ENCODE data around the gene OR10H3. TPM values are rescaled to one million over a fixed set of nuclear protein-coding genes. Genes with fewer than 3 reads are reported as not detected.
A peak's percentile ranks its signal among the peaks of the same experiment; 100 is the strongest.
"Not testable (repeated sequence)": the region's sequence is repeated elsewhere in the genome, so short reads cannot be mapped to it uniquely, and the experiment has no call there.

The OR10H3 gene
- total RNA-seq, 1 donor from 2014 or later: not detected

DNA sequence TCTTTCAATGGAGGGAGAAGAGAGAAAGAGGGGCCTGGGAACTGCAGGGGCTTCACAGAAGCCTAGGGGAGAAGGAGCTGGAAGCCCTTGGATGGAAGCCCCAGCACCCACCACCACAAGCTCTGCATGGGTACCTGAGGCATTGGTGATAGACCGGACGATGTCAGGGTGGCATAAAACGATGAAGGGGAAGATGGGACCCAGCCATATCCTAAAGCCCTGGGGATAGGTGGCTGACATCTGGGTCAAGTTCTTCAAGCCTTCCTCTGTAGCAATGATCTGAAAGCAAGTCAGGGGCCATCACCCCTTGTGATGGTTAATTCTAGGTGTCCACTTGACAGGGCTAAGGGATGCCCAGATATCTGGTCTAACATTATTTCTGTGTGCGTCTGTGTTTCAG is 38.5 kb downstream of the OR10H3 start:
- H3K4me1 ChIP-seq (ENCODE audit: control insufficient read depth in 3 of 3, insufficient read depth in 3 of 3, low read length in 3 of 3): peaks cover 9 to 10% (median 10%) of the 10 kb centered on the region in 3 donors
- H3K9me3 ChIP-seq (ENCODE audit: control insufficient read depth in 3 of 3, low read length in 3 of 3): peaks cover 0 to 3% (median 0%) of the 10 kb centered on the region in 3 donors
- no peak overlapping the region for H3K4me3 ChIP-seq (ENCODE audit: low read length in 3 of 3)
- no peaks in the 10 kb centered on the region for H3K36me3 ChIP-seq (ENCODE audit: control insufficient read depth in 3 of 3, insufficient read depth in 3 of 3, low read length in 3 of 3)
- H3K9ac ChIP-seq (ENCODE audit: low read depth in 1 of 3, low read length in 3 of 3): no peak overlapping the region
- H3K27me3 ChIP-seq (ENCODE audit: control insufficient read depth in 3 of 3, insufficient read depth in 3 of 3, low read length in 3 of 3): no peaks in the 10 kb centered on the region
- H3K27ac ChIP-seq (ENCODE audit: low read depth, low read length): no peak overlapping the region

DNA sequence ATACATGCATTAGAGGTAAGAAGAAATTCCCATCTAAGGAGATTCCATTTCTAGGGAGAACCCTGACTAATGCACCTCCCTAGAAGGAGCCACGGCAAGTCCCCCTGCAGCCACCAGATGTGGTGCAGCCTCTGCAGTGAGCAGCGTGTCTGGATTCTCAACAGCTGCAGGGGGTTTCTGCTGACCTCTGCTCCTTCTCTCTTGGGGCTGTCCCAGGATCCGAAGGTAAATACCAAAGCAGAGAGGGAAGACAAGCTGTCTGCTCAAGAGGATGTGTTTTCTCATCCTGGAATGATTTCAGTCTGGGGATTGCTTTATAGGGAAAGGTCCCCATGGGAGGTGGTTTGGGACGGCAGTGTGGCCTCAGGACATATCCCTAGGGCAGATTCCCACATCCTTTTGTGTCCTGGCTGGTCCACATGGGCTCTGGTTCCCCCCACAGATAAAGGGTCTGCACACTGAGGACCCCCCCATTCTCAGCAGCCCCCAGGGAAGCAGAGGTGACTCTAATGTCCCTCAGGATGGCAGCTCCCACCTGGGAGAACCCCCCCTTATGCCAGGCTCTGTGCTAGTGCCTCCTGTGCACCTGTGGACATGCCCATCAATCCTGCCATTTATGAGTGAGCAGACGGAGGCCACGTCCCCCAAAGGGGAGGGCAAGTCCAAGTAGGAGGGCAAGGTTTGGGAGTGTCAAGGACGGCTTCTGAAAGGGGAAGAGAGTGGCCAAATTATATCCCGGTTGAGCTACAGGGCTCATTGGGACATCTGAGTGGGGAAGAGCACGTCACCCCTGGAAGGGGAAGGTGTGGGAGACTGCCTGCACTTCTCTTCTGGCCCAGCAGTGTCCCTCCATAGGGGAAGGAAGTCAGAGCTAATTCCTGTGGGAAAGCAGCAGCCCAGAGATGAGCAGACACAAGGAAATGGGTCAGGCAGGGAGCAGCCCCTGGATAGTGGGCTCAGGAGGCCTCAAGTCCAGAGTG is 39.5 kb downstream of the OR10H3 start:
- Histone ChIP-seq H3K4me3 (ENCODE audit: low read length in 3 of 3) (no peak overlapping the region), H3K9me3 (ENCODE audit: control insufficient read depth in 3 of 3, low read length in 3 of 3) (peaks cover 0 to 3% (median 0%) of the 10 kb centered on the region in 3 donors), H3K9ac (ENCODE audit: low read depth in 1 of 3, low read length in 3 of 3) (no peak overlapping the region), H3K27ac (ENCODE audit: low read depth, low read length) (no peak overlapping the region), H3K36me3 (ENCODE audit: control insufficient read depth in 3 of 3, insufficient read depth in 3 of 3, low read length in 3 of 3) (no peaks in the 10 kb centered on the region), H3K4me1 (ENCODE audit: control insufficient read depth in 3 of 3, insufficient read depth in 3 of 3, low read length in 3 of 3) (peaks cover 10 to 11% (median 10%) of the 10 kb centered on the region in 3 donors), H3K27me3 (ENCODE audit: control insufficient read depth in 3 of 3, insufficient read depth in 3 of 3, low read length in 3 of 3) (no peaks in the 10 kb centered on the region)

DNA sequence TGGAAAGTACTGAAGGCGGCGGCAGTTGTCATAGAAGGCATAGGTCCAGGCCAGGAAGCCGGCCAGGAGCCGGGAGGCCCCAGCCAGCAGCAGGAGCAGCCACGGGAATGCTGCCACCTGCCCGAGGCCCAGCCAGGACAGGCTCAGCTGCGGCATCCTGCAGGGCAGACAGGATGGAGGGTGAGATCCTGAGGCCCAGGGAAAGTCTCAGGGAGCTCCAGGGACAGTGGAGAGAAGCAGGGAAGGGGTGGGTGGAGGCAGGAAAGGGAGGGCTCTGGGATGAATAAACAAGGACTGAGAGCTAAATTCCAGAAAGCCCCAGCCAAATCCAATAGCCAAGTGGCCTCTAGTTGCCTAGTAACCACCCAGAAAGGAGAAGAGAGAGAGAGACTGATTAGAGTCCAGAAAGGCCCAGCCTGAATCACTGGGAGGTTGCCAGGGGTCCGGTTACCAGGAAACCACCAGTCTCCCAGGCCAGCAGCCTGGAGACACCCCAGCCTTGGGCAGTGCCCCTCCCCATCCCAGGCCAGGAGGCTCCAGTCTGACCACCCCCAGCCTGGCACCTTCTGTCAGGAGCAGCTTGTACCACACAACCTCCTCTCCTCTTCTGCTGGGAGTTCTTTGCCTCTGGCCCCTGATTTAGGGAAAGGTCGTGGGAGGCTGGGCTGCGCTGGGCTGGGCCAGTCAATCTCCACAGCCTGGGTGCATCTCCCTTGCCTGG is 42.1 kb downstream of the OR10H3 start:
- Histone ChIP-seq H3K4me1 (ENCODE audit: control insufficient read depth in 3 of 3, insufficient read depth in 3 of 3, low read length in 3 of 3) (peaks cover 10 to 11% (median 10%) of the 10 kb centered on the region in 3 donors), H3K4me3 (ENCODE audit: low read length in 3 of 3) (no peak overlapping the region), H3K9ac (ENCODE audit: low read depth in 1 of 3, low read length in 3 of 3) (peak overlapping the region in 2 of 3 donors; percentile 25 to 38), H3K27ac (ENCODE audit: low read depth, low read length) (peak overlapping the region; percentile 71), H3K9me3 (ENCODE audit: control insufficient read depth in 3 of 3, low read length in 3 of 3) (no peaks in the 10 kb centered on the region), H3K27me3 (ENCODE audit: control insufficient read depth in 3 of 3, insufficient read depth in 3 of 3, low read length in 3 of 3) (no peaks in the 10 kb centered on the region), H3K36me3 (ENCODE audit: control insufficient read depth in 3 of 3, insufficient read depth in 3 of 3, low read length in 3 of 3) (no peaks in the 10 kb centered on the region)

DNA sequence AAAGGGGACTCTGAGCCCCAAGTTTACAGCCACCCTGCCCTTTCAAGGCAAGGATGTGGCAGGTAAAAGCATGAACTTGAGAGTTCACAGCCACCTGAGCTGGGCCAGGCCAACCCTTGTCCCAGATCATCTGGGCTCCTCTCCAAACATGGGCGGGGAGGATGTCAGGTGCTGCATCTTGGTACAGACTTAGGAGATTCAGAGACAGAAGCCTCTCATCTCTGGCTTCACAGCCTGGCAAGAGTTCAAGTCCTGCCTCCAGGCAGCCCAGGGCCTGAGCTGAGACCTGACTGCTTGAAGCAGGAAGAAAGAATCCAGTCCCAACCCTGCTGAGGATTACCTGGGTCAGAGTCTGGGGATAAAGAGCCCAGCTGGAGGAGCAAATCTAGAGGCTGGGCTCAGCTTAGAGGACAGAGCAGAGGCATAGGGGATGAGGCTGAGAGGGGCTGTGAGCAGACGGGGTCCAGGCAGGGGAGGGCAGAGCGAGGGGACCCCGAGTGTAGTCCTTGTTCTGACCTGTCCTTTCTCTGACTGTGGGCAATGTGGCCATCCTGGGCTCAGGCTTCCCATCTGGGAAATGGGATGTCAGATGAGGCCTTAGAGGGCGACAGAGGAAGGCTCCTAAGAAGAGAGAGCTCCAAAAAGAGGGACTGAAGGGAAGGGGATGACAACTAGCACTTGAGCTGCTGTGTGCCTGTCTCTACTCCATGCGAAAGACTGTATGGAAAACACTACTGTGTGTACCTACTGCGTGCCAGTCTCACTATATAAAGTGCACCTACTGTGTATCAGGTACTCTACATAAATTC is 43.0 kb downstream of the OR10H3 start:
- Histone ChIP-seq H3K4me3 (ENCODE audit: low read length in 3 of 3) (no peak overlapping the region), H3K27me3 (ENCODE audit: control insufficient read depth in 3 of 3, insufficient read depth in 3 of 3, low read length in 3 of 3) (no peaks in the 10 kb centered on the region), H3K9me3 (ENCODE audit: control insufficient read depth in 3 of 3, low read length in 3 of 3) (no peaks in the 10 kb centered on the region), H3K9ac (ENCODE audit: low read depth in 1 of 3, low read length in 3 of 3) (peak overlapping the region in 1 of 3 donors; percentile 38), H3K36me3 (ENCODE audit: control insufficient read depth in 3 of 3, insufficient read depth in 3 of 3, low read length in 3 of 3) (no peaks in the 10 kb centered on the region), H3K4me1 (ENCODE audit: control insufficient read depth in 3 of 3, insufficient read depth in 3 of 3, low read length in 3 of 3) (peaks cover 10 to 11% (median 10%) of the 10 kb centered on the region in 3 donors), H3K27ac (ENCODE audit: low read depth, low read length) (peak overlapping the region; percentile 71)

DNA sequence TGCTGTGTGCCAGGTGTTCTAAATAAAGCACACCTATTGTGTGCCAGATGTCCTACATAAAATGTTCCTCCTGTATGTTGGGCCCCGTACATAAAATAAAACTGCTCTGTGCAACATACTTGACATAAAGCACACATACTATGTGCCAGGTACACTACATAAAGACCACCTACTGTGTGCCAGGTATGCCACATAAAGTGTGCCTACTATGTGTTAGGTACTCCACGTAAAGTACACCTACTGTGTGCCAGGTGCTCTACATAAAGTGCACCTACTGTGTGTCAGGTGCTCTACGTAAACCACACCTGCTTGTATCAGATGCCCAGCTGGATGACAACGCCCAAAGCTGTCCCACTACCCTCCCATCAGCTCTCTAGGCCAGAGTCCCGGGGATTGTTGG is 43.9 kb downstream of the OR10H3 start:
- no peaks in the 10 kb centered on the region for H3K36me3 ChIP-seq (ENCODE audit: control insufficient read depth in 3 of 3, insufficient read depth in 3 of 3, low read length in 3 of 3)
- peaks cover 10 to 11% (median 10%) of the 10 kb centered on the region in 3 donors for H3K4me1 ChIP-seq (ENCODE audit: control insufficient read depth in 3 of 3, insufficient read depth in 3 of 3, low read length in 3 of 3)
- no peak overlapping the region for H3K27ac ChIP-seq (ENCODE audit: low read depth, low read length)

DNA sequence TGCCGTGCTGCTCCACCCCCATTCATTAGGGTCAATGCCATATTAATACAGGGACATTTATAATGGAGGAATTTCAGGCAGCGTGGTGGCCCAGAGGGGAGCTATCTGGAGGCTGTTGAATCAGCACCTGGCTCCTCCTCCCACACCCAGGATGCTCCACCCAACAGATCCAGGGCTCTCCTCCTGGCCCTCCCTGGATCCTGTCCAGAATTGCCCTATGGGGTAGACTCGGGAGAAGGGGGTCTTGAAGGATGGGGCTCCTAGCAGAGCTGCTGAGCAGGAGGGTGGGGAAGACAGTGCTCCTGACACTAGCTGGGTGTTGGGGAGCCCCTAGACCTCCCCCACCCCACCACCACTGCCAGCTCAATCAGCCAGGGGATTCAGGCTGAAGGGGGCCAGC is 44.4 kb downstream of the OR10H3 start:
- peaks cover 10 to 11% (median 10%) of the 10 kb centered on the region in 3 donors for H3K4me1 ChIP-seq (ENCODE audit: control insufficient read depth in 3 of 3, insufficient read depth in 3 of 3, low read length in 3 of 3)
- no peak overlapping the region for H3K27ac ChIP-seq (ENCODE audit: low read depth, low read length)
- no peak overlapping the region for H3K9ac ChIP-seq (ENCODE audit: low read depth in 1 of 3, low read length in 3 of 3)
- no peaks in the 10 kb centered on the region for H3K9me3 ChIP-seq (ENCODE audit: control insufficient read depth in 3 of 3, low read length in 3 of 3)
- H3K4me3 ChIP-seq (ENCODE audit: low read length in 3 of 3): no peak overlapping the region
- H3K36me3 ChIP-seq (ENCODE audit: control insufficient read depth in 3 of 3, insufficient read depth in 3 of 3, low read length in 3 of 3): no peaks in the 10 kb centered on the region
- peaks cover 0 to 5% (median under 1%) of the 10 kb centered on the region in 3 donors for H3K27me3 ChIP-seq (ENCODE audit: control insufficient read depth in 3 of 3, insufficient read depth in 3 of 3, low read length in 3 of 3)

More for the DNA sequence above, 43.9 kb downstream of the OR10H3 start:
- Histone ChIP-seq H3K4me3 (ENCODE audit: low read length in 3 of 3) (no peak overlapping the region), H3K9ac (ENCODE audit: low read depth in 1 of 3, low read length in 3 of 3) (no peak overlapping the region), H3K9me3 (ENCODE audit: control insufficient read depth in 3 of 3, low read length in 3 of 3) (no peaks in the 10 kb centered on the region), H3K27me3 (ENCODE audit: control insufficient read depth in 3 of 3, insufficient read depth in 3 of 3, low read length in 3 of 3) (no peaks in the 10 kb centered on the region)

DNA sequence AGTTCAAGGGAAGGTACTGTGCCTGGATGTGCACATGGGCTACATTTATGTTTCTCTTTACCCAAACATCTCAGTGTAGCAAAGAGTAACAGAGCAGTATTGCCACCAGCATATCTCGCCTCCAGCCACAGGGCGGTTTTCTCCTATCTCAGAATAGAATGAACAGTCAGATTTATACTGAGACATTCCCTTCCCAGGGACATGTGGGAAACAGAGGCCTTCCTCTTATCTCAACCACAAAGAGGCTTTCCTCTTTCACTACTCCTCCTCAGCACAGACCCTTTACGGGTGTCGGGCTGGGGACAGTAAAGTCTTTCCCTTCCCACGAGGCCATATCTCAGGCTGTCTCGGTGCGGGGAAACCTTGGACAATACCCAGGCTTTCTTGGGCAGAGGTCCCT is 45.1 kb downstream of the OR10H3 start:
- H3K27ac ChIP-seq (ENCODE audit: low read depth, low read length); H3K9ac ChIP-seq (ENCODE audit: low read depth in 1 of 3, low read length in 3 of 3): not testable (repeated sequence)

DNA sequence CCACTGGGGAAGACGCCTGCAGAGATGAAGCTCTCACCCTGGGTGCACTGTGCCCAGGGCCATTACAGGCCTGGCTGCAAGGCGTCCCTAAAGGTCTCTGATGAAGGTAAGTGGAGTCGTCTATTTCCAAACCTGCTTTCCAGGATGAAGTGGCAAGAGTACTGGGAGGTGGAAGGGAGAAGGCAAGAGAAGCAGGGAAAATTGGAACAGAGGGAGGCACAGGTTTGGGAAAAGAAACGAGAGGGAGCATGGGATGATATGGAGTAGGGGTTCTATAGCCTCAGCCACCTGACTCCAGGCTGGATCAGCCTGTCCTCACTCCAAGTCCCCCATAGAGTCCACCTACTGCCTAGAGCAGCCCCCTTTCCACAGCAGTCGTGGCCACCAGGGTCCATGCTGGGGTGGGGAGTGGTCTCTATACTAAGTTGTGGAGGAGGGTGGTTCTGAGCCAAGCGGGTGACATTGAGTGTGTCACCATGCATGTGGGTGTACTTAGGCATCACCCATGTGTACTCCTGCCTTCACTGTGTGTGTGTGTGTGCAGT is 49.9 kb downstream of the OR10H3 start, which contains the start of gene OR10H5:
OR10H5 (plus strand) TSS at position 51 of the 545 bp plus-strand sequence. CDS start 6,388 bp downstream, outside the sequence.
- Histone ChIP-seq H3K4me1 (ENCODE audit: control insufficient read depth in 3 of 3, insufficient read depth in 3 of 3, low read length in 3 of 3) (no peaks in the 10 kb centered on the region), H3K9ac (ENCODE audit: low read depth in 1 of 3, low read length in 3 of 3) (no peak within 1 kb of the TSS), H3K36me3 (ENCODE audit: control insufficient read depth in 3 of 3, insufficient read depth in 3 of 3, low read length in 3 of 3) (no peaks in the 10 kb centered on the region), H3K27me3 (ENCODE audit: control insufficient read depth in 3 of 3, insufficient read depth in 3 of 3, low read length in 3 of 3) (peaks cover 0 to 12% (median 11%) of the 10 kb centered on the region in 3 donors), H3K4me3 (ENCODE audit: low read length in 3 of 3) (no peak within 1 kb of the TSS), H3K27ac (ENCODE audit: low read depth, low read length) (no peak within 1 kb of the TSS), H3K9me3 (ENCODE audit: control insufficient read depth in 3 of 3, low read length in 3 of 3) (no peaks in the 10 kb centered on the region)

More for the DNA sequence above, 45.1 kb downstream of the OR10H3 start:
- not testable (repeated sequence) for H3K36me3 ChIP-seq (ENCODE audit: control insufficient read depth in 3 of 3, insufficient read depth in 3 of 3, low read length in 3 of 3); H3K4me3 ChIP-seq (ENCODE audit: low read length in 3 of 3); H3K9me3 ChIP-seq (ENCODE audit: control insufficient read depth in 3 of 3, low read length in 3 of 3)
- peaks cover 0 to 11% (median 6%) of the 10 kb centered on the region in 3 donors for H3K27me3 ChIP-seq (ENCODE audit: control insufficient read depth in 3 of 3, insufficient read depth in 3 of 3, low read length in 3 of 3)
- peaks cover 9 to 11% (median 10%) of the 10 kb centered on the region in 3 donors for H3K4me1 ChIP-seq (ENCODE audit: control insufficient read depth in 3 of 3, insufficient read depth in 3 of 3, low read length in 3 of 3)

DNA sequence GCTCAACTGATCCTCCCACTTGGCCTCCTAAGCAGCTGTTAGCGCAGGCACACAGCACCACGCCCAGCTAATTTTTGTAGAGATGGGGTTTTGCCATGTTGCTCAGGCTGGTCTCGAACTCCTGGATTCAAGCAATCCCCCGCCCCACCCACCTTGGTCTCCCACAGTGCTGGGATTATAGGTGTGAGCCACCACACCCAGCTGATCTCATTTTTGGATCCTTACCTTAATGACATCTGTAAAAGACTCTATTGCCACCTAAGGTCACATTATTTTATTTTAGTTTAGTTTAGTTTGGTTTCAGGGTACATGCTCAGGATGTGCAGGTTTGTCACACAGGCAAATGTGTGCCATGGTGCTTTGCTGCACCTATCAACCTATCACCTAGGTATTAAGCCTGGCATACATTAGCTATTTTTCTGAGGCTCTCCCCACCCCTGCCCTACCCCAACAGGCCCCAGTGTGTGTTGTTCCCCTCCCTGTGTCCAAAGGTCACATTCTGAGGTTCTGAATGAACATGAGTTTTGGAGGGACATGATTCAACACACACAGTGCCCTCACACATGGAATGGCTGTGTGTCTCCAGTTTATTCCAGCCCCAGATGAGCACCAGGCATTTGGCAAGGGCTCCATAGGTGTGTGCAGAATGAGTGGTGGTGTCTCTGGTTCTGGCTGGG is 50.9 kb downstream of the OR10H3 start:
- no peak overlapping the region for H3K27ac ChIP-seq (ENCODE audit: low read depth, low read length)
- H3K4me3 ChIP-seq (ENCODE audit: low read length in 3 of 3): no peak overlapping the region
- no peaks in the 10 kb centered on the region for H3K9me3 ChIP-seq (ENCODE audit: control insufficient read depth in 3 of 3, low read length in 3 of 3)
- H3K4me1 ChIP-seq (ENCODE audit: control insufficient read depth in 3 of 3, insufficient read depth in 3 of 3, low read length in 3 of 3): no peaks in the 10 kb centered on the region
- no peaks in the 10 kb centered on the region for H3K36me3 ChIP-seq (ENCODE audit: control insufficient read depth in 3 of 3, insufficient read depth in 3 of 3, low read length in 3 of 3)
- no peak overlapping the region for H3K9ac ChIP-seq (ENCODE audit: low read depth in 1 of 3, low read length in 3 of 3)
- H3K27me3 ChIP-seq (ENCODE audit: control insufficient read depth in 3 of 3, insufficient read depth in 3 of 3, low read length in 3 of 3): peaks cover 0 to 12% (median 11%) of the 10 kb centered on the region in 3 donors

All from skeletal muscle tissue (tissue), 4 donors.